ENCODE measurements around the gene INHBC.
"Not testable (repeated sequence)": the region's sequence is repeated elsewhere in the genome, so short reads cannot be mapped to it uniquely, and the experiment has no call there.

INHBC gene

DNA sequence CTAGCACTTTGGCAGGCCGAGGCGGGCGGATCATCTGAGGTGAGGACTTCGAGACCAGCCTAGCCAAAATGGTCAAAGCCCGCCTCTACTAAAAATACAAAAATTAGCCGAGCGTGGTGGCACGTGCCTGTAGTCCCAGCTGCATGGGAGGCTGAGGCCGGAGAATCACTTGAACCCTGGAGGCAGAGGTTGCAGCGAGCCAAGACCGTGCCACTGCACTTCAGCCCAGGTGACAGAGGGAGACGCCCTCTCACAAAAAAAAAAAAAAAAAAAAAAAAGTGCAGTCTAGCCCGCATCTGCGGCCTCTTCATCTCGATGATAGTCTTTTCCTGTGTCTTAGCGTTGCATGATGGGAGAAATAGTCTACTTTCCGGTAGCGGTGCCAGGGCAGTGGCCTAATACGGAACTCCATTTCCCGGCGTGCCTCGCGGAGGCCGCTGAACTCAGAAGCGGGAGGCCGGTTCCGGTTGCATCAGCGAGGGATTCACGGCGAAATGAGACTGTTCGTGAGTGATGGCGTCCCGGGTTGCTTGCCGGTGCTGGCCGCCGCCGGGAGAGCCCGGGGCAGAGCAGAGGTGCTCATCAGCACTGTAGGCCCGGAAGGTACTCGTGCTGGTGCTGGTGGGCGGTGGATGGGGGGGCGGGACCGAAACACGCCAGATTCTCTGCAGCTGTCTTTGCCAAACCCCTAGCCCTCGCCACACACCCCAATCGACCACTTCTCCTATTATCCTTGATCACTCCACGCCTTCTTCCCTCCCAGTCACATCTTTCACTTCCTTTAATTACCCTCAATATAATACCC, 53.2 kb downstream of the INHBC start, which contains the start of gene MARS1:
MARS1 (plus strand) TSS at position 472 of the 805 bp plus-strand sequence; CDS start at position 495, 23 bp downstream.
- FAIRE-seq: peak; percentile 81

DNA sequence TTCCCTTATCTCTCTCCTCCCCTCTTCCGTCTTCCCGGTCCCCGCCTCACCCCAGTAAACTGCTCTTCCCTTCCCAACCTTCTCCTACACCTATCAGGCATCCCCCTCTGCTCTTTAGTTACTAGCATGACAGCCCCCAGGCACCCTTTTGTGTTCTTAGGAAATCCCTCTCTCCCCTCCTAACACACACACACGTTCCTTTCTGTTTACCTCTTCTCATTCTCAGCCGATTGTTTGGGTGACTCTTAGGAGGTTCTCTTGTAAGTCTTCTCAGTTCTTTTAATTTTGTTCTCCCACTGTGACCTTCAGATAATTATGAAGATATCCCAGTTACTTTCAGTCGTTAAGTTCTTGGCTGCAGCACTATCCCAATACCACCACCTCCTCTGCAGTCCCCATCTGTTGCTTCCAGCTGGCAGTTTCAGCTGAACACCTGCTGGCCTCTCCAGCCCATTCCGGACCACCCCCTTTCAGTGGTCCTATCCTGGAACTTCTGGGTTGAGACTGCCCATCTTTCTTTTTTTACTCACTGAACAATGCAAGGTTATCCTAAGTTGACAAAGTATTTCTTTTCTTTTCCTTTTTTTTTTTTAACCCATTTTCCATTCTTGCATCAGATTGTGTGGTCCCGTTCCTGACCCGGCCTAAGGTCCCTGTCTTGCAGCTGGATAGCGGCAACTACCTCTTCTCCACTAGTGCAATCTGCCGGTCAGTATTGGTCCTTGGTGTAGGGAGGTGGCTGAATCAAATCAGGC, 54.0 kb downstream of the INHBC start:
- no peak for FAIRE-seq

DNA sequence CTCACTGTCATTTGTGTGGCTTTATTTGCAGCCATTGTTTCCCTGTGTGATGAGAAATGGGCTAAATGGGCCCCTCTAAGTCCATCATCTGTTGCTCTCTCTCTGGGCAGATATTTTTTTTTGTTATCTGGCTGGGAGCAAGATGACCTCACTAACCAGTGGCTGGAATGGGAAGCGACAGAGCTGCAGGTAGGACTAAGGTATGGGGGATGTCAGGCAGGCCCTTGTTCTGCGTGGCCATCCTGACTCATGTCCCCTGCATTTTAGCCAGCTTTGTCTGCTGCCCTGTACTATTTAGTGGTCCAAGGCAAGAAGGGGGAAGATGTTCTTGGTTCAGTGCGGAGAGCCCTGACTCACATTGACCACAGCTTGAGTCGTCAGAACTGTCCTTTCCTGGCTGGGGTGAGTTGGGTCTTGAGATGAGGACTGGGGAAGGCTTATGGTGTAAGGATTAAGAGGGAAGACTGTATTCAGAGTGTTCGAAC, 54.6 kb downstream of the INHBC start:
- FAIRE-seq: no peak

DNA sequence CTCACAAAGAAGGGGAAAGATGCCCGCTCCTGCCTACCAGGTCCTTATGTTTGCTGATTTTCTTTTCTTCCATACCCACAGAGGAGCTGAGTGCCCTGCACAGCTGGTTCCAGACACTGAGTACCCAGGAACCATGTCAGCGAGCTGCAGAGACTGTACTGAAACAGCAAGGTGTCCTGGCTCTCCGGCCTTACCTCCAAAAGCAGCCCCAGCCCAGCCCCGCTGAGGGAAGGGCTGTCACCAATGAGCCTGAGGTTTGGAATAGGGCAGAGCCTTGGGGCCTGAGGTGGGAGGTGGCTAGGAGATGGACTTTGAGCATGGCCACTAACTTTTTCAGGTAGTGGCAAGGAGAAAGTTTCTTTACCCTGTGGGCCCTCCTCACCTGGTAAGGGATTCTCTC, 55.5 kb downstream of the INHBC start:
- no peak for FAIRE-seq

DNA sequence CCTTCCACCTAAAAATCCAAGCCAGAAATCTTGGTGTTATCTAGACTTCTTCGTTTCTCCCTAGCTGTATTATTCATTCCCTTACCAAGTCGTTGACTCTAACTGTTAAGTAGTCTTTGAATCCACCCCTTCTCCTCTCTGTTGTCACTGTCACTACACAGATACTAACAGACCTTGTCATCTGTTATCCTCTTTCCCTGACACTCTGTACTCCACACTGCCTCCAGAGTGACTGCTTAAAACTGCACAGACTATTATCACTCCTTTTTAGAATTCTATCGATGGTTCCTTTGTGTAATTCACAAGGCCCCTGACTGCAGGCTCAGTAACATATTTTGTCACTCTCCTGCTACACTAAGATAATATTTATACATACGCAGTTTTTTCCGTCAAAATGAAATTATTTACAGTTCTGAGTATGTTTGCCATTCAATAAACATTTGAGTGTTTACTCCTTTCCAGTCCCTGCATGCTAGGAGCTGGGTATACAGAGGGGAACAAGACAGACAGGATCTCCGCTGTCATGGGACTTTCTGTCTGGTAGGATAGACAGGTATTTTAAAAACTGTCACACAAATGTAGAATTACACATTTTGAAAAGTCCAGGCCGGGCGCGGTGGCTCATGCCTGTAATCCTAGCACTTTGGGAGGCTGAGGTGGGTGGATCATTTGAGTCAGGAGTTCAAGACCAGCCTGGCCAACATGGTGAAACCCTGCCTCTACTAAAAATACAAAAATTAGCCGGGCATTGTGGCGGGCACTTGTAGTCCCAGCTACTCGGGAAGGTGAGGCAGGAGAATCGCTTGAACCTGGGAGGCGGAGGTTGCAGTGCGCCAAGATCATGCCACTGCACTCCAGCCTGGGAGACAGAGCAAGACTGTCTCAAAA, 57.1 kb downstream of the INHBC start:
- FAIRE-seq: no peak

DNA sequence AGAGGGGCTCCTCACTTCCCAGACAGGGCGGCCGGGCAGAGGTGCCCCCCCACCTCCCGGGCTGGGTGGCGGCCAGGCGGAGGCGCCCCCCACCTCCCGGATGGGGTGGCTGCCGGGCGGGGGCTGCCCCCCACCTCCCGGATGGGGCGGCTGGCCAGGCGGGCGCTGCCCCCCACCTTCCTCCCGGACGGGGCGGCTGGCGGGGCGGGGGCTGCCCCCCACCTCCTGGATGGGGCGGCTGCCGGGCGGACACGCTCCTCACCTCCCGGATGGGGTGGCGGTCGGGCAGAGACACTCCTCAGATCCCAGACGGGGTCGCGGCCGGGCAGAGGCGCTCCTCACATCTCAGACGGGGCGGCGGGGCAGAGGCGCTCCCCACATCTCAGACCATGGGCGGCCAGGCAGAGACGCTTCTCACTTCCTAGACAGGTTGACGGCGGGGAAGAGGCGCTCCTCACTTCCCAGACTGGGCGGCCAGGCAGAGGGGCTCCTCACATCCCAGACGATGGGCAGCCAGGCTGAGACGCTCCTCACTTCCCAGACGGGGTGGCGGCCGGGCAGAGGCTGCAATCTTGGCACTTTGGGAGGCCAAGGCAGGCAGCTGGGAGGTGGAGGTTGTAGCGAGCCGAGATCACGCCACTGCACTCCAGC, 60.6 kb downstream of the INHBC start:
- FAIRE-seq: not testable (repeated sequence)

DNA sequence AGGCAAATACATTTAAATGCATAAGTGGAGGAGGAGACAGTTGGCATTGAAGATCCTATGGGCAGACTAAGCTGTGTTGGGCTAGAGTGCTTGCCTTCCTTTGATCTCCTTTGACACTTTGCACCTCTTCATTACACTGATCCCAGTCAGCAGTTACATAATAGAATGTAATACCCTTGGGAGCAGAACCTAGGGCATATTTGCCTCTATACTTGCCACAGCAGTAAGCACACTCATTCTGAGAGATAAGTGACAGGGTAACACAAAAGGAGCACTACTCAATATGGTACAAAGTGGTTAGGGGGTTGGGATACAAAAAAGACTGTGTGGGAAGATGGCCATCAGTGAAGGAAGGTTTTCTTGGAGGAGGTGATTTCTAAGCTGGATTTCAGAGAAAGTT, 62.2 kb downstream of the INHBC start:
- no peak for FAIRE-seq

DNA sequence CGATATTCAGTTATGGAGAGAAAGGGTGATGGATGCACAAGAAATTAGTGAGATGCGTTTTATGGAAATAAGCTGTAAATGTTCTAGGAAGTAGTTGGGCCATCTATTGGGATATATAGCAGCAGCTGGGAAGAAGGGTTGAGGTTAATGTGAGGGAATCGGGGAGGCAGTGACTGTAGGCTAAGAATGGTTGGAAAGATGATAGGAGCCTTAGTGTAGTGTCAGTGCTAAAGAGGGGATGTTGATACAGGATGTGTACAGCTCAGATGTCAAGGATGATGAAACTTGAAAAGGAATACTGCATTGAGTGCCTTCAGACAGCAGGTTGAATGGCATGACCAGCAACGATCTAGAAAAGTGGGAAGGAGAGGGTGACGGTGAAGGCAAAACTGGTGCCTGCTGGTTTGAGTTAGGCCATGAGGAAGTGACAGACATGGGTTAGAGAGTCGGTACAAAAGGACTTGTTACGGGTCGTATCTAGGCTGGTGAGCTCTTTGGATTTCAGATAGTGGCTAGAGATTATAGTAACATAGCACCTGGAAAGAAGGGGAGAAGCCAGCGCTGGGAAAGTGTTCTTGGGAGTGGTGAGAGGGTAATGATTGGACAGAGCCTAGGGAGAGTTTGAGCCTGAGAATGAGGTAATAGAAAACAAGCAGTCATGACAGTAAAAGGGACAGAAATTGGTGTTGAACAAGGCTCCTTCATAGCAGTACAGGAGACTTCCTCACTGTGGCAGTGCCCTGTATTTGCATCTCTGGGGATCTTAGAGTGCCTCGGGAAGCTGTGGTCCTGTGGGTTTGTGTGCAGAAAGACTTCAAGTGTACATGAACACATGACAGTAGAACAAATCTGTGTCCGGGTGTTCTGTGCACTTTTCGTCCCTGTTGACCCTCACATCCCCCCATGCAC, 62.9 kb downstream of the INHBC start:
- FAIRE-seq: no peak

DNA sequence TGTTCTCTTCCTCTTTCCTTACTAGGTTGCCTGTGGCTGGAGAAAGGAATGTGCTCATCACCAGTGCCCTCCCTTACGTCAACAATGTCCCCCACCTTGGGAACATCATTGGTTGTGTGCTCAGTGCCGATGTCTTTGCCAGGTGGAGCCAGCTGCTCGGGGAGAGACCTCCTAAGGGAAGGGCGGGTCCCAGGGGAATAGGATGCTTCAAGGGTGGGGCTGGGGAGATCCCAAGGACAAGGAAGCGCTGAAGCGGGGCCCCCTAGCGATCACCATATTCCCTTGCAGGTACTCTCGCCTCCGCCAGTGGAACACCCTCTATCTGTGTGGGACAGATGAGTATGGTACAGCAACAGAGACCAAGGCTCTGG, 63.5 kb downstream of the INHBC start:
- FAIRE-seq: no peak

DNA sequence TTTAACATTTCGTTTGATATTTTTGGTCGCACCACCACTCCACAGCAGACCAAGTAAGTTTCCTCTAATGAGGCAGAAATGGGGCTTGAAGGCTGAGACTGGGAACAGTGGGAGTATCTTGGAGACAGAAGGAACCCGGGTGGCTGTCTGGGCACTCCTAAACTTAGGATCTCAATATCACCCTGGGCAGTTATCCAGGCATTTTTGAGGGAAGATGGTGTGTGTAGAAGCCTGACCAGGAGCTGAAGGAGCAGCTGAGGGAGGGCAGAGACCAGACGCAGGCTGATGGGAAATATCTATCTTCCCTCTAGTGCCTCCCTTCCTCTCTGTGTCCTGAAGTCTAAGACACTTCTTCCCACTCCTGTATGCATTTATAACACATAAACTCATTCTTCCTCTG, 64.0 kb downstream of the INHBC start:
- FAIRE-seq: no peak

DNA sequence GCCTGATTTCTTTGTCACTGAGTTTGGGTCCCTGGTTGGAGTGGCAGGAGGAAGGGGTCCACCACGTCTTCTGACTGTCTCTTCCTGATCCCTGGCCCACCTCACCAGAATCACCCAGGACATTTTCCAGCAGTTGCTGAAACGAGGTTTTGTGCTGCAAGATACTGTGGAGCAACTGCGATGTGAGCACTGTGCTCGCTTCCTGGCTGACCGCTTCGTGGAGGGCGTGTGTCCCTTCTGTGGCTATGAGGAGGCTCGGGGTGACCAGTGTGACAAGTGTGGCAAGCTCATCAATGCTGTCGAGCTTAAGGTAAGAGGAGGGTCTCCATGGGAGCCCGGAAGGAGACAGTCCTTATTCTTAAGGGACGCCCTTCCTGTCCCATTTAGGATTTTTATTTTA, 65.6 kb downstream of the INHBC start:
- no peak for FAIRE-seq
